Measurements from ENCODE around the gene KCNJ6.
"Not testable (repeated sequence)": the region's sequence is repeated elsewhere in the genome, so short reads cannot be mapped to it uniquely, and the experiment has no call there.

Gene KCNJ6

DNA sequence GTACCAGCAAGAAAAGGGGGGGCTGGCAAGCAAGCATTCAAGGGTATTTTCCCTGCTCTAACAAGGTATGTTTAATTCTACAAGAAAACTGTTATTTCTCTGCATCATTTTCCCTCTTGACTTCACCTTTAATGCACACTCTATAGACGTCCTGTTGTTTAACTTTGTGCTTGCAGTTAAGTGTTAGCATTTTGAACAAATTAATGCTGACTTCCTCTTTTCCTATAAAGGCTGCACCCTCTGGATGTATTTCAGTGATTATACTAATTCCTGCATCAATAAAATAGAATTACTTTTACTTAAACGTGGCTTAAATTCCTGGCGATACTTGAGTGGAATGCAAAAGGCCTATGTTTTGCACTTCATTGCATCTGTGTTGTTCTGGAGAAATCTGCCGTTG lies 183.3 kb downstream of the KCNJ6 start:
- no peak for DNase-seq (ENCODE audit: low read depth in 2 of 2)

DNA sequence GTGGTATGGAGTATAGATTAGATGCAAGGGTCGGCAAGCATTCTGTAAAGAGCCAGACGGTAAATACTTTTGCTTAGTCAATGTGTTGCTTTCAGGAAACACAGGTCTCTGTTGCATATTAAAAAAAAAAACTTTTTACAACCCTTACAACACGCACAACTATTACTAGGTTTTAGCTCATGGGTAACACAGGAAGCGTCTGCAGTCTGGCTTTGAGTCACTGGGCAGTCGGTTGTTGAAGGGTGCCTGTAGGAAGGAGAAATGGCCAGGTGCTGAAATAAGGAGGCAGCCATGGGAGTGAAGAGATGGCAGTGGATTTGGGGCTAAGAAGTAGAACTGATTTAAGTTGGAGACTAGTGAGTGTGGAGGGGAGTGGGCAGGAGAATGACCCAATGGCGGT lies 192.1 kb downstream of the KCNJ6 start:
- no peak for DNase-seq (ENCODE audit: low read depth in 2 of 2)

DNA sequence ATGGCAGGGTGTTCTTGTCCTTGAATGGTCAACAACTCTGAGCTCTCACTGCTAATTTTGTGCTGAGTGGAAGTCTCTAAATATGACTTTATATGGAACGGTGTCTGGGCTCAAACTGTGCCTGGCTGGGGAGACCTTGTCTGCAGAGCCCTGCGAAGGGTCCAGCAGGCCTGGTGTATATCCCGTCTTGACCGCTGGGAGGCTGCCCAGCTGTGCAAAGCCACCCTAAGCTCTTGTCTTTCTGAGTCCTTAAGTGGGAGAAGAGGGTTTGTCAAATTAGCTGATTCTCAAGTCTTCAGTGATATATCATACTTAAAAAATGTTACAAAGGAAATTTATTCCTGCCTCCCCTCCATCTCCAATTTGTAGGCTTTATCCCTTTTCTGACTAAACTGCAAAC lies 198.7 kb downstream of the KCNJ6 start:
- no peak for DNase-seq (ENCODE audit: low read depth in 2 of 2)

DNA sequence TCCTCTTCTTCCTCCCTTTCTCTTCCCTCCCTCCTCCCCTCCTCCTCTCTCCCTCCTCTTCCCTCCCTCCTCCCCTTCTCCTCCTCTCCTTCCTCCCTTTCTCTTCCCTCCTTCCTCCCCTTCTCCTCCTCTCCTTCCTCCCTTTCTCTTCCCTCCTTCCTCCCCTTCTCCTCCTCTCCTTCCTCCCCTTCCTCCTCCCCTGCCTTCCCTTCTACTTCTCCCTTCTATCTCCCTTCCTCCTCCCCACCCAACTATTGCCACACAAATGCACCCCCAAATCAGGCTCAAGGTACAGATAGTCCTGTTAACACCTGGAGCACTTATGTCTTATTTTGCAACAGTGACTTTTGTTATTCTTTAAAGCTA lies 203.7 kb downstream of the KCNJ6 start:
- DNase-seq (ENCODE audit: low read depth in 2 of 2), result not testable (repeated sequence)

DNA sequence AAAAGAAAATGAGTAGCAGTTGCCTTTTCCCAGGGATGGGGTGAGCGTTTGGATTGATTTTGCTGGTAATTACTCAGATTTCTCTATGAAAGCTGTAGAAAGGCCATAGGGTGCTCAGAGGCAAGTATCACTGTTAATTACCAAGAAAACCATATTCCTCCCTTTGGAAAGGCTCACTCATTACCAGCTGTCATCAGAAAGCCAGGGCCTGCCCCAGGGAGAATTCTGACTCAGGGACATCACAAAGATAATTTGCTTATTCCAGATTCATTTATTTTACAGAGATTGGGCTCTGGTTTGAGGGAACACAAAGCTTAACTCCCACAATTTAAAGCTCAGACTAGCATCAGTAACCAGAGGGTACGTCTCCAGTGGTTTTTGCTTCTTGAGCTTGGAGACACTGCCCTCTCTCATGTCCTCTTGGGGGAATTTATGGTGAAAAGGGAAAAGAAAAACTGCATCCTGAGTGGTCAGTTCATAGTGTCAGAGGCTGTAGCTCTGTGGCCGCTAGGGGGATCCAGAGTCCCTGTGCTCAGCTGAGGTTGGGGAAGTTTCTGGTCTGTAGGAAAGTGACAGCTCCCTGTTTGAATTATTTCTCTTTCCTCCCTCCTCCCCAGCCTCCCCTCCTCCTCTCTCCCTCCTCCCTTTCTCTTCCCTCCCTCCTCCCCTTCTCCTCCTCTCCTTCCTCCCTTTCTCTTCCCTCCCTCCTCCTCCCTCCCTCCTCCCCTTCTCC lies 204.3 kb downstream of the KCNJ6 start:
- peak; percentile 20 to 33 for DNase-seq (ENCODE audit: low read depth in 2 of 2)

DNA sequence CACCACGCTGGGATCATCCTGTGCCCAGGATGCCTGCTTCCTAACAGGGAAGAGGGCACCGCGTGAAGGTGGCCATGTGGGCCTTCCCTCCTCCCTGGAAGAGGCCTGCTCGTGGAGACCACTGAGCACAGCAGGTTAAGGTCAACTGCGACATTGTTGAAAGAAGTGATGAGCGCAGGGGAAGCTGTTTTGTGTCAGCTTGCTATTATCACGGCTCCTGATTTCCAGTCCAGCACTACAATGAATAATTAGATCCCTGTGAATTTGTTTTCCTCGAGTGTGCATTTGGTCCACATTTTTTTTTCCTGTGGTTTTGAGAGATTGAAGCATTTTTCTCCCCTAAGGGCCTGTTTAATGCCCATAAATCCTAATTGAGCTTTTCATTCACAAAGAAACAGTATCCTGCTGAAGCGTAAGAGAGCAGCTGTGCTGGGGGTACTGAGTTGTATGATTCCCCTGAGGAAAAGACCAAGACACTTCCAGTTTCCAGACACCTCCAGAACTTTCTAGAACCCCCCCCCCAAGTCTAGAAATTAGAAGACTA lies 204.9 kb downstream of the KCNJ6 start:
- DNase-seq (ENCODE audit: low read depth in 2 of 2), result no peak

DNA sequence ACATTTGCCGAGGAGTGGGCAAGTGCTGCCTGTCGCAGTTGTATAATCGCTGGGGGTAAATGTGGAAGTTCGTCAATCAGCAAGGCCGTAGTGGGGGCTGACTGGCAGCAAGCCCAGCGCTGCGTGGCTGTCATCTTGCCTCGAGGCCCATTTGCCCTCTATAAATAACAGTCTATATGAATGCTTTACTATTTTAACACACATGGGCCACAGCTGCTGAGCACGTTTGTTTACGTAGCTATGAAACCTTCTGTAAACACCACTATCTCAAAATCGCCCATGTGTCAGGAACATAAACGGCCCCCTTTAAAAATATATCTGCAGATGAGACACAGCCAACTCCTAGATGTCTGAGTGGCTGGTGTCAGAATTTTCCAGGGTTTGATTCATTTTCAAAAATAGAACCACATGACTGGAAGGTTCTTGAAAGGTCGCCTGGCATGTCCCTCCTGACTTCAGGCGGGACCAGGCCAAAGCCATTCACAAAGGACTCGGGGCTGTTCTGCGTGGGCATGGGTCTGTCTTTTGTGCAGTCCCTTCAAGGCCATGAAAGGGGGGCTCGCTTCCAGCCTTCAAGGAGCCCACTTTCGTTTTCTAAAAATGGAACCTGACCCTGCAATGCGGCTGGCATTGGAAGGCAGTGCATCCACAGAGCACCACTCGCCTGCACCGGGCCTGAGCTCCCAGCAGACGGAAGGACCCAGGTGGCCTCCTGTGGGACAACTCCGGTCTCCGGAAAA lies 205.5 kb downstream of the KCNJ6 start:
- no peak for DNase-seq (ENCODE audit: low read depth in 2 of 2)

DNA sequence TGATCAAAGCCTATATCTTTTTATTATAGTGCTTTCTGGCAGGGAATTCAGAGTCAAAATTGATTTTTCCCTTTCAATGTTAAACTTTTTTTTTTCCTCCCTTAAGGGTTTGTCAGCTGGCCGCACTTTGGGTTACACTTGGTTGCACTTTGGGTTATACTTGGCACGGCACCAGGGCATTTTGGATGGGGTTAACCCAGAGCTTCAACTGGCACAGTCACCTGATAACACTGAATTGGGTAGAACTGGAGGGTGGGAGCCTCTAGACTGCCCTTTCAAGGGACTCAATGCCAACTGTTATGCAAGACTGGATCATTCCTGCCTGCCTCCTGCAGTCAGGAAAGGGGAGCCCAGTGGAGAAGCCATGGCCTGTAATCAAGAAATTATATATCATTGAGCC lies 211.5 kb downstream of the KCNJ6 start:
- no peak for DNase-seq (ENCODE audit: low read depth in 2 of 2)

DNA sequence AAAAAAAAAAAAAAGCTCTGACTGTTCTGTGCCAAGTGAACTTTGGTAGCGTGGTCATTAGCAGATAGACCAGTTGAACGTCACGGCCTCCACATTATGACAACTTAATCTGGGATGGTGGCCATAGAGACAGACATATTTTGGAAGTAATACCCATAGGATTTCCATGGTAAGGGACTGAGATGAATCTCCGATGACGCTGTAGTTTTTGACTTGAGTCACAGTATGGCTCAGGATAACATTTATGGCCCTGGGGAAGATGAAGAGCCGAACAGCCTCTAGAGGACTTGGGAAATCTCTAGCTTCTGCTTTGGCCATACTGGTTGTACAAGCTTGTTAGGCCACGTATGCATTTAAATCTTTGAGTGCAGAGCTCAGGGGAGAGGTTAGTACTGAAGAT lies 214.0 kb downstream of the KCNJ6 start:
- no peak for DNase-seq (ENCODE audit: low read depth in 2 of 2)

DNA sequence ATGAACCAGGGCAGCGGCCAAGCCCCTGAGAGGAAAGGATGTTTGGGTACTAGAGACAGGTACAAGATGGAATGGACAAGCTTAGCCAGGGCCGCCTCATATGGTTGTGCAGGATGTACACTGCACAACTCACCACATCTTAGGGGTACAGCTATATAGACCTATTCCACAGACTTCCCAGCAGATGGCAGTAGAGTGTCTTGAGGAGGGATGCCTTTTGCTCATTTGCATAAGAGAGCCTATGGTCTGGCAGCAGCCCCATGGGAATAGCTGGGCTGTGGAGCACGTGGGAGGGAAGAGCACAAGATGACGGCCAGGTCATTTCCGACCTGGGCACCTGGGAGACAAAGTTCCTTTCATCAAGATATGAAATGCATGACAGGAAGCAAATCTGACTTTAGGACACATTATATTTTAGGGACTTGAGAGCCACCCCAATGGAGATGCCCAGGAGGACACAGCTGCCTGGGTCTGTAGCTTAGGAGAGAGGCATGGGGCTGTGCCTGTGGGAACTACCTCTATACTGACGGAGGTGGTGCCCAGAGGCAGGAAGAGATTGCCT lies 215.5 kb downstream of the KCNJ6 start:
- DNase-seq (ENCODE audit: low read depth in 2 of 2), result no peak

DNA sequence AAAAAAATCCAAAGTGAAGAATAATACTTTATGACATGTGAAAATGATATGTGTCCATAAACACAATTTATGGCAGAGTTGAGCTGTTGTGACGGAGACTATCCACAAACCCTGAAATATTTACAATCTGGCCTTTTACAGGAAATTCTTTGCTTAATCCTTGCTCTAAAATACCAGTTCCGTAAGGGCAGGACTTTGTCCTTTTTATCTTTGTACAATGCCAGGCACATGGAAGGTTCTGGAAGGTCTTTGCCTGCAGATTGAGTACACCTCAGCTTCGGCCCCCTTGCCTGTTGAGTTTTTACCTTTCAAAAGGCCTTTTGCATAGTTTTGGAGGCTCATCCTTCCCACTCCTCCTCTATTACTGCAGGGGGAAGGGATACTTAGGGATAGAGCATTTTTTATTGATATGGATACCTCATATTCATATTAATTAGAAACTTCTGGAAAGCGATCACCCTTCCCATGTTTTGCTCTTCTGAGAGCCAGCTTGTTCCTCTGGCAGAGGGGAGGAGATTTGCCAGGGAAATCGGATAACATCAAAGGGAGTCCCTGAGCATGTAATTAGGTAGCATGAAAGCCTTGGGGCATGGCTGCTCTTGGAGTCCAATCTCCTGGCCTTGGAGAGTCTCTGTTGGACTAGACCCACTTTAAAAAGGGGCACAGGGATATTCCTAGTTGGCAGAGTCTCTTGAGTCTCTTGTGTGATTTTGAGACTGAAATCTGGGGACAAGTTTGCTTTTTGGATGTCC lies 217.1 kb downstream of the KCNJ6 start:
- DNase-seq (ENCODE audit: low read depth in 2 of 2), result no peak

DNA sequence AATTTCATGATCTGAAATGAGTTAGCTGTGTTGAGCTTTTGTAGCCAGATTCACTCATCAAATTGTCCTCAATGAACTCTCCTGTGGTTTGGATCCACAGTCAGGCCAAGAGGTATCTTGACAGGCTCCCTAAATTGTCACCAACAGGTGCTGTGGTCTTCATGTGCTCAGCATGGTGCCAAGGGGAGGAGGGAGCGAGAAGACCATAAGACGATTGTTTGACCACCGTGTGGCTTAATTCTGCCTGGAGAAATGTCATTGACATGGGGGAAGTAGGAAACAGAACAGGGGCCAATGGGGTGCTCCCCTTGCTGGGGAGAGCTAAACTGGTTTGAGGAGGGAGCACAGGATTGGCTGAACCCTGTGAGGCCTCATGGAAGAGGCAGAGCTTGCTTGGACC lies 219.3 kb downstream of the KCNJ6 start:
- no peak for DNase-seq (ENCODE audit: low read depth in 2 of 2)

DNA sequence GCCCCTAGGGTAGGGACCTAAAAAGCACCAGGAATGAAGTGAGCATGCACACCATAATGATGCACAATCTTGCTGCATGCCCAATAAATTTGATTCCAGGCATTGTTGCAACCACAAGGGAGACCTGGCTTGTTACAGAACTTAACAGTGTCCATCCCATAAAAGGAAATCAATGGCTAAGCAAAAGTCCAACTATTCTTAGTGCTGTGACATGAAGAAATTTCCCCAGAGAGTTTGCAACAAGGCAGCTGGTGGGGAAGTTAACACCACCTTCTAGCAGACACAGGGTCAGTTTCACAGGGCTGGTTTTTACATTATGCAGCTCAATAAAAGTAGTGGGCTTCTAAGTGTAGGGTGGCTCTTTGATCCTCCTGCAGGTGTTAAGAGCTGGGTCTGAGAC lies 221.1 kb downstream of the KCNJ6 start:
- no peak for DNase-seq (ENCODE audit: low read depth in 2 of 2)

DNA sequence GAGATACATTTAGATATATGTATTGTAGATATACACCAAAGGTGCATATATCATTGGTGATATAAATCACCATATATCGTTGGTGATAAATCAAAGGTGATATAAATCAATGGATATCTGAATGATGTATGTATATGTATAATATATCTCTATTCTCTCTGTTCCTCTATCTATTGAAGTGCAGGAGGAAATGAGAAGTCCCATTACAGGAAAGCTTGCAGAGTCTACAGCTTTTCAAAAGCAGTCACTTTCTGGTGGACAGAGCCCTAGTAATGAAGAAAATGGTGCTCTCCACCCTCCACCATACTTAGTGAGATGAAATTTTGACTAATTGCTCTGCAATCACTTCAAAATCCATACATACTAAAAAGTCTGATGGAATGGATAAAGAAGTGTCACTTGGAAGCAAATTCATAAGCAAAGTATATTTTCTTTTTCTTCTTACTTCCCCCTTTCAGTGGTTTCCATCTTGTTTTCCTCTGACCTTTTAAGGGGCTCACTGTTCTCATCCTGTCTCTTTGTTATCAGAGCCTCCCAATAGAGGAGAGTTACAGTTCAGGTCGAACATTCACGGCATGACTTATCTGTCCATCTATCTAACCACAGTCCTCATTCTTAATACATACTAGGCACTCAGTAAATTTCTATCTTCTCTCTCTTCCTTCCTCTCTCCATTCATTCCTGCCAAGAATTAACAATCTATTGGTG lies 227.2 kb downstream of the KCNJ6 start:
- DNase-seq (ENCODE audit: low read depth in 2 of 2), result no peak

DNA sequence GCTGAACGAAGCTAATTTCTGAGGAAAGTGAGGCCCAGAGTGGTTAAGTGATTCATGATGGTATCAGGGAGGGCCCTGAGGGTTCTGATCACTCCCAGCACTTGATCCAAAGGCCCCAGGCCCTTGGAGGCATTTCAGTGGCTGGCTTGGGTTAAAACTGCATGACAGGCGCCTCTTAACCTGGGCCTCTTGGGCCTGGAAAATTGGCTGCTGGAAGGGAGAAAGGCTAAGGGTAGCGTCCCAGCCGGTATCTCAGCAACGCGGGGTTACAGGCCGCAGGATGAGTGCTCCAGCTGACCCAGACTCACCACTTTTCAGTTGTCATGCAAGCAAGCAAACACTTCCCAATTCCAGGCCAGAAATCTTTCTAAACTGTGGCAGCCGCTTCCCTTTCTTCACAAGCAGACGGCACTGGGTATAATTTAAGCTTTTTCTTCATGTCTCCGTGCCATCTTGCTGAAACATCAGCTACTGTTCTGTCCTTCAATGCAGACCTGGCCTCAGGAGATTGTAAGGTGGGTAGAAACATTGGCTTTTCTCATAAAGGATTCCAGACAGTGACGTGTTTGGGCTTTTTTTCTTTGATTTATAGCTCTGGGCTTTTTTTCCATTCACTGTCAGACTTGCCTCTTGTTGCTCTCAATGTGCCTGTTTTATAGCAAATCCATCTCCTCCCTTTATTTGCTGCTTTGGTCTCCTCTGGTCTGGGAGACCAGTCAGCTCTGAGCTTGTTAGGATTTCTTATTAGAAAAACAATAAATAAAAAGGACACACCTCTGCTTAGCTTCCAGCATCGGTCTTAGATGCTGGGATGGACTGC lies 229.1 kb downstream of the KCNJ6 start:
- DNase-seq (ENCODE audit: low read depth in 2 of 2), result no peak

DNA sequence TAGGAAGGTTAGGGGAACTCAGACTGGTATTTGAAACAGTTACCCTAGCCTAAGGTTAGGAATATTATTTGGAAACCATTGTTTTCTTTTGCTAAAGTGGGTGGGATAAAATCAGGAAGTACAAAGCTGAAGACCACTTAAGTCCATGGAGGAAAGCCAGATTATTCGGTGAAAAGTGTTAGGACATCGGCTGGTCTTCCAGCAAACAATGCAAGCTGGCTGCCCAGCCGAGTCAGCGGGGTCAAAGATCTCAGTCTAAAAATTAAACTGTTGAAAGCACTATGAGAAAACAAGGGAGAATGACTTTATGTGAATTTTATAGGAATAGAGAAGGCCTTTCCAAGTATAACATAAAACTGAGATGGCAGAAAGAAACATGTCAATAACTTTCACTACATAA lies 231.7 kb downstream of the KCNJ6 start:
- no peak for DNase-seq (ENCODE audit: low read depth in 2 of 2)

DNA sequence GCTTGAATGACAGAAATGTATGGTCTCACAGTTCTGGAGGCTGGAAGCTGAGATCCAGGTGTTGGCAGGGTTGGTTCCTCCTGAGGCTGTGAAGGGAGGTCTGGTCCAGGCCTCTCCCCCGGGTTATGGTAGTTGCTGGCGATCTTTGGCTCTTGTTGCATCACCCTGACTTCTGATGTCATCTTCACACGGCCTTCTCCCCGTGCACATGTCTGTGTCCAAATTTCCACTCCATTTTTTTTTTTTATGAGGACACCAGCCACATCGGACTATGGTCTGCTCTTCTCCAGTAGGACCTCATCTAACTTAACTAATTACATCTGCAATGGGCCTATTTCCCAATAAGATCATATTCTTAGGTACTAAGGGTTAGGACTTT lies 232.2 kb downstream of the KCNJ6 start:
- DNase-seq (ENCODE audit: low read depth in 2 of 2), result no peak

DNA sequence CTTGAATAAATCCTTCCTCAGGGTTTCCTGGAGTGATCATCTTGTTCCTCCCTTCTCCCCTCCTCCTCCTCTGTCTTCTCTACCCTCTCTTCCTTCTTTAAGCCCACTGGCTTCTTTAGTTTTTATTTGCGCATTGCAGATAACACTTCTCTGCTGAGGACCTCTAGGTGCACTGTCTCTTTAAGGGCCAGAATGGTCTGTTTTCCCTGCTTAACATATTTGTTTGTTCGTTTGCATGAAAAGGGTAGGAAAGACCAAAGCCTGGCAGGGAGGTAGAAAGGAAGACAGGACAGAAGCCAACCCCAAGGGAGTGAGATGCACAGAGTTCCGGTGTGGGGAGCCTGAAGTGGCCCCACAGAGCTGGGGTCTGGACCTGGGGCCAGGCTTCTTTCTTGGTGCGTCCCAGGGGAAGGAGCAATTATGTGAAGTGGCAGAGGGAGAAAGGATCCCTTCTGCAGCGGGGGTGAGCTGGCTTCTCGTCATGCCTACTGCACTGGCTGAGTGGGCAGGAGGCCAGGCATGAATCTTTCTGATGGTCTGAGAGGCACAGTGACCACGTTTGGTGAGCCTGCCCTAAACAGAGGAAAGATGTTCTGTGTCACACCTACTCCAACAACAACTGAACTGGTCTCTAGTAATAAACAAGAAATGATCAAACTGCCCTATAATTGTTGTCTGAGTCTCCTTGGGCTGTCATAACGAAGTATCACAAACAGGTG lies 232.7 kb downstream of the KCNJ6 start:
- DNase-seq (ENCODE audit: low read depth in 2 of 2), result no peak

DNA sequence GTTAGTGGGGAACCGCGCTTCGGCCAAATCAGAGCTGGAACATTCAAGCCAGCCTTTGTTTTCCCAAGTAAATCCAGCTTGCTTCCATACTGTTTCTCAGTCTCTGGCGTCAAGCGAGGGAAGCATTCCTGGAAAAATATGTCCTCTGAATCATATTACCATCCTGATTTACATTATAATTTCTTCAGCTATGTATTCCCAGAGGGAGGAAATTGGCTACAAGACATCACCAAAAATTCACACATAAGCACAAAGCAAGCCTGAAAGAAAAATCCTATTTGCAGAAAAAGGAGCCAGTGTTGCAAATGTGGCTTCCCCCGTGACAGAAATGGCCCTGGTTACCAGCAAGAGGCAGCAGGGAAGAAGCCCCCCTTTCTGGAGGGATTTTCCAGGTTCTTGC lies 233.3 kb downstream of the KCNJ6 start:
- no peak for DNase-seq (ENCODE audit: low read depth in 2 of 2)

DNA sequence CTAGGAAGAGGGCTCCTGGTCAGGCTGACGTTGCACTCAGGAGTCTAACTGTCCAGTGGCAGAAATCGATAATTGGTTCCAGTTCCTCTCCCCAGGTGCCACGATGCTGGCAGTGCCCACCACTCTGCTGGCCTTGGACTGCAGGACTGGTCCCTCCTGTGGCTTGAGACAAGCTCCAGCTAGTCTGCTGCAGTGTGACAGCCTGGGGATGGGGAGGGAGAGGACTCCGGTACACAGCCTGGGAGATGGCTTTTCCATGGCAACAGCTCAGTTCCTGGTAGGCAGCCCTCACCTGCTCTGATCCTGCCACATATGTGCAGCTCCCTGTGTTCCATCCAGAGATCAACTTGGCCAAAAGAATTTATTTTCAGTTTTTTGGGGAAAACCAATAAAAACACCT lies 239.3 kb downstream of the KCNJ6 start:
- DNase-seq (ENCODE audit: low read depth in 2 of 2), result no peak

Data from stimulated activated CD8-positive, alpha-beta memory T cell treated with anti-CD3 and anti-CD28 coated beads, Interleukin-2, amount 100 ng/mL, for 48 hours (primary cell).